Adipocyte (in vitro differentiated cells): ENCODE measurements around the gene SERPINE2.
A peak's percentile ranks its signal among the peaks of the same experiment; 100 is the strongest.

Experiments
- DNase-seq: peaks from one replicate; pipeline ENCODE4 v3.0.0-alpha.2; 2015; ENCODE audit warnings: low read depth
- H3K27me3 ChIP-seq: replicated peaks from 2 replicates; pipeline ENCODE4 v1.7.0; 2013; ENCODE audit warnings: mild to moderate bottlenecking, low read length, moderate library complexity; ENCODE audit not compliant: control insufficient read depth, insufficient read depth
- H3K36me3 ChIP-seq: 2 replicates; pipeline ENCODE4 v1.7.0; 2013; ENCODE audit warnings: low read length, mild to moderate bottlenecking, moderate library complexity; ENCODE audit not compliant: control insufficient read depth, insufficient read depth, severe bottlenecking
- H3K4me1 ChIP-seq: 2 replicates; pipeline ENCODE4 v1.7.0; 2013; ENCODE audit warnings: mild to moderate bottlenecking, low read length, moderate library complexity; ENCODE audit not compliant: control insufficient read depth, insufficient read depth
- H3K4me3 ChIP-seq: 2 replicates; pipeline ENCODE4 v1.7.0; 2013; ENCODE audit warnings: mild to moderate bottlenecking, low read length, moderate library complexity
- H3K9ac ChIP-seq: 2 replicates; pipeline ENCODE4 v1.7.0; 2013; ENCODE audit warnings: mild to moderate bottlenecking, low read length, moderate library complexity
- H3K9me3 ChIP-seq: 2 replicates; pipeline ENCODE4 v1.7.0; 2013; ENCODE audit warnings: mild to moderate bottlenecking, low read length, moderate library complexity; ENCODE audit not compliant: control insufficient read depth

The SERPINE2 gene, protein sequence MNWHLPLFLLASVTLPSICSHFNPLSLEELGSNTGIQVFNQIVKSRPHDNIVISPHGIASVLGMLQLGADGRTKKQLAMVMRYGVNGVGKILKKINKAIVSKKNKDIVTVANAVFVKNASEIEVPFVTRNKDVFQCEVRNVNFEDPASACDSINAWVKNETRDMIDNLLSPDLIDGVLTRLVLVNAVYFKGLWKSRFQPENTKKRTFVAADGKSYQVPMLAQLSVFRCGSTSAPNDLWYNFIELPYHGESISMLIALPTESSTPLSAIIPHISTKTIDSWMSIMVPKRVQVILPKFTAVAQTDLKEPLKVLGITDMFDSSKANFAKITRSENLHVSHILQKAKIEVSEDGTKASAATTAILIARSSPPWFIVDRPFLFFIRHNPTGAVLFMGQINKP

DNA sequence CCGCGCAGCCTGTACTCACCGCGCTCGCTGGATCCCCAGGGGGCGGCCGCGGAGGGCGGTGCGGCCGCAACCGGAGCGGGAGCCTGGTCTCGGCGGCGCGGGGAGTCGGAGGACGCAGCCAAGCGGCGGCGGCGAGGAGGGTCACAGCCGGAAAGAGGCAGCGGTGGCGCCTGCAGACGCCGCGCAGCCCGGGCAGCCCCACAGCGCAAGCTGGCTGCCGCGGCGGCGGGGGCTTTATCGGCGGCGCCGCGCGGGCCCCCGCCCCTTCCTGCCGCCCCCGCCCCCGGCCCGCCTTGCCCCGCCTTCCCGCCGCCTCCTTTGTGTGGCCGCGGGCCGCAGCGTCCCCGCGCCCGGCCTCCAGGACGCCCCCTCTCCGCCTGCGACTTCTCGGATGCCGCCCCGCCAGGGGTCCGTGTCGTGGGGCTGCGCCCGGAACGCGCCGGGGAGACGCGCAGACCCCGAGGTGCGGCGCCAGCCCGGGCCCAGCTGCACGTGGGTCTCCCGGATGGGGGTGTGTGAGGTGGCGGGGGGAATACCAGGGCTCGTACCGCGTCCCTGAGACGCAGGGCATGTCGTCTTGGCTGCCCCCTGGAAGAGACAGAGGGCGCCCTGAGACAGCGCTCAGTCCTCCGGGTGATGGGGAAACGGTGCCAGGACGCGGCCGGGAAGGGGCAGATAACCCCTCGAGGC is at the start of gene SERPINE2:
Gene SERPINE2 (minus strand): TSS at position 207 of the 690 bp plus-strand sequence. CDS start 37,386 bp downstream, outside the sequence.
- no peaks in the 10 kb centered on the region for H3K9me3 ChIP-seq
- DNase-seq = peak; percentile 81
- peaks cover 39% of the 10 kb centered on the region for H3K4me1 ChIP-seq
- H3K9ac ChIP-seq = peak within 1 kb of the TSS; percentile 82
- peak within 1 kb of the TSS; percentile 89 for H3K4me3 ChIP-seq
- H3K36me3 ChIP-seq = no peaks in the 10 kb centered on the region
- H3K27me3 ChIP-seq = no peaks in the 10 kb centered on the region

DNA sequence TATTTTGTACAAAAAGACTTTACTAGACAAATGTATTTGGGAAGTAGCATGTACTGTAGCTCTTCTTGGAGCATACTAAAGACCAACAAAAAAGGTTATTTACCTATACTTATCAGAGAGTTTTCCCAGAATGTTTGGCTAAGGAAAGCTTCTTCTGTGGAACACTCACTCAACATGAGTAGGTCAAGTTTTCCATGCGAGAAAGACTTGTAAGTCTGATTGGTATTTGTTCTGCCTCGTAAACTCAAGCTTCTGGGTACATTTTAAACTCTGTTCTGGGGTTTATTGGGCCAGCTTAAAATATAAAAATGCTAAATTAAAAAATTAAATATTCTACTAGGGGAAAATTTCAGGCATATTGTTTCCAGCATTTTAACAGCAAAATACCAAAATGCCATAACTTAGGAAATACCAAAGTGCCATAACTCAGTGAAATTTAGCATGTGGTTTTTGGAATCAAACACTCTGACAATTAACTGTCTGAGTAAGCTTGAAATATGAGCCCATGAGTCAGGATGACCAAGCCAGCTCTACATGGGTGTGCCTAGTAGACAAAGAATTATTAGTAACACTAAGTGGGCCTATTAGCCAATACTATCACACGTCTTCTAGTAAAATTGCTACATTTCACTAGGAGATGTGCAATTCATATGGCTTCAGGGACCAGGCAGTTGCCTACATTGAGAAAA is 47.3 kb upstream of the SERPINE2 start:
- peak; percentile 90 for DNase-seq
- H3K36me3 ChIP-seq = no peaks in the 10 kb centered on the region
- peak overlapping the region; percentile 61 for H3K9ac ChIP-seq
- H3K4me3 ChIP-seq = peak overlapping the region; percentile 36
- peaks cover 34% of the 10 kb centered on the region for H3K4me1 ChIP-seq
- H3K9me3 ChIP-seq = no peaks in the 10 kb centered on the region
- no peaks in the 10 kb centered on the region for H3K27me3 ChIP-seq

DNA sequence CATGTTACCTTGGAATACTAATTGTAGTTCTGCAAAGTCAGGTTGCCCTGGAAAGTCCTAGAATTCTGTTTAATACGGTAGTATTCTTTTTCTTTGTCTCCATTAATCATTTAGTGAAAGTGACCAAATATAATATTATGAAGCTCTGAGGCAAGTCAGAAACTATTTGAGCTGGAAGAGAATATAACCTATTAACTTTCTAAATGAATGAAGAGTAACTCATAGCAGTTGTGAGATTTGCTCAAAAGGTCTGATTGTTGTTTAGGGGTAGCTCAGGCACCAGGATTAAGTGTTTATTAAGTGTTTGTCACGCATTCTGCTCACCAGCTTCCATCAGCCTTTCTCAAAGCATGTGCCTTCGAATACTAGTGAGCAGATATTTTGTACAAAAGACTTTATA is 46.7 kb upstream of the SERPINE2 start:
- H3K36me3 ChIP-seq = no peaks in the 10 kb centered on the region
- peaks cover 34% of the 10 kb centered on the region for H3K4me1 ChIP-seq
- no peaks in the 10 kb centered on the region for H3K27me3 ChIP-seq
- peak overlapping the region; percentile 36 for H3K4me3 ChIP-seq
- DNase-seq = no peak
- H3K9me3 ChIP-seq = no peaks in the 10 kb centered on the region
- peak overlapping the region; percentile 61 for H3K9ac ChIP-seq

DNA sequence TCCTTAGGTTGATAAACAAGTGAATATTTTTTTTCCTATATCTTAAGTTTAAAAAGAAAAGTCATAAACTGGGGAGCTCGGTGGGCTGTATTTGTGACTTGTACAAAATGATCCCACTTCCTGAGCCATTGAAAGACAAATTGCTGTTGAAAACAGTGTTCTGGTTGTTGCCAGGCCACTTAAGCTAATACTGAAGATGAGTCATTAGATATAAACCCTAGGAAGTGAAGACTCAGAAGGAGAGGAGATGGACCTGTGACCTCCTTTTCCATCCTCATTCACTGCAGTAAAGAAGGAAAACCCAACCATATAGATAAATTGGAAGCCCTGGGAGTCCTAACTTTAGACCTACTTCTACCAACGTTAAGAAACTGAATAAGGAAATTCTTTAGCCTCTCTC is 46.2 kb upstream of the SERPINE2 start:
- Histone ChIP-seq H3K9ac (no peak overlapping the region), H3K27me3 (no peaks in the 10 kb centered on the region), H3K36me3 (no peaks in the 10 kb centered on the region), H3K9me3 (no peaks in the 10 kb centered on the region), H3K4me1 (peaks cover 34% of the 10 kb centered on the region), H3K4me3 (peak overlapping the region; percentile 8)
- peak; percentile 44 for DNase-seq

DNA sequence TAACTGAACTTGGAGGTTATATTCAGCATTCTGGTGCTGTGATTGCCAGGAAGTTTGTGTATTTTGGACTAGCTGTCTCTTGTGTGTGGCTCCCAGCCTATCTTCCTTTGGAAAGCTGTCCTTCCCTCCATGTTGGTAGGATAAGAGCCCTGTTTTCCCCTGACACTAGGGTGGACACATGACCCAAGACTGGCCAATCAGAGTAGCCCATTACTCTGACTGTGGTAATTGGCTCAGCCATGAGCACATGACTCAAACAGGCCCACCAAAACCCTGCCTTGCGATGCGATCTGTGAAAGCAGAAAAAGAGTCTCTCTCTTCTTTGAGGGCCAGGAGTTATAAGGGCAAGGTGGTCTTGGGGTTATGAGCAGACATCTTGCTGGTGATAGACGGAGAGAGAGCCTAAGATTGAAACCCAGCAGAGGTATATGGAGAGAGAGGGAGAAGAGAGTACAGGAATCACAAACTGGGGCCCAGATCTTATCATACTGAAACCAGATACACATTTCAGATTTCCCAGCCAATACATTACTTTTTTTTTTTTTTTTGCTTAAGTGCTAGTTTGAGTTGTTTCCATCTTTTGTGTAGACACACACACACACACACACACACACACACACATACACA is 45.3 kb upstream of the SERPINE2 start:
- Histone ChIP-seq H3K4me3 (peak overlapping the region; percentile 1), H3K9me3 (no peaks in the 10 kb centered on the region), H3K36me3 (no peaks in the 10 kb centered on the region), H3K4me1 (peaks cover 34% of the 10 kb centered on the region), H3K9ac (no peak overlapping the region), H3K27me3 (no peaks in the 10 kb centered on the region)
- DNase-seq = no peak

DNA sequence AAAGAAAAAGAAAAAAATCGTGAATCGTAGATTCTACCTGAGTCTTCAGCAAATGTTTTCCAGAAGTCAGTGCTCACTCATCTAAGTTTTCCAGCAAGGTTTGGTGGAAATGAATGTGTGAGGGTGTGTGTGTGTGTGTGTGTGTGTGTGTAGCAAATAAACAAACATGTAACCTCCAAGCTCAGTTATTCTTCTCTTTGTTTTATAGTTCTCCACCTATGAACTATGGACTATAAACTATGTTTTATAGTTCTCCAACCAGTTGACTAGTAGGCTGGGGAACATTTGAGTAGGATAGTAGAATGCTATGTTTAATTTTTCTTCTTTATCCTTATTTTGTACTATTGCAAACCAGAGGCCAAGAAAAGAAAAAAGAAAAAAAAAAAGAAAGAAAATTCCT is 44.6 kb upstream of the SERPINE2 start:
- Histone ChIP-seq H3K4me1 (peaks cover 34% of the 10 kb centered on the region), H3K4me3 (no peak overlapping the region), H3K27me3 (no peaks in the 10 kb centered on the region), H3K9ac (no peak overlapping the region), H3K9me3 (no peaks in the 10 kb centered on the region), H3K36me3 (no peaks in the 10 kb centered on the region)
- DNase-seq = no peak

DNA sequence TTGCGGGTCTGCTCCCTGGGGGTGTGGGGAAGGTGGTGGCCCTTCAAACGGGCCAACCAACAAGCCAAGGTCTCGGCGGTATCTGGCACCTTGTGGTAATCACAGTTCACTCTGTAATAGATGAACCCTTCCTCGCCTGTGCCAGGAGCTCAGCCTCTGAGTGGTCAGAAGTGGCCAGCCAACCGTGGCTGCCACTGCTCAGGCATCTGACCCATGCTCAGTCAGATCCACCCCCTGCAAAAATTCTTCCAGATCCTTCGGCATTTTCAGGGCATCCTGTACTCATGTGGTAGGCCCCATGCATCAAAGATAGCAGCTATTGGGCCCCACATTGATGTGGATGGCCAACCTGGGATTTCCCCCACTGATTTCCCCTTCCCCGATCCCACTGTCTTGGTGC is 39.6 kb upstream of the SERPINE2 start:
- Histone ChIP-seq H3K9me3 (no peaks in the 10 kb centered on the region), H3K4me3 (no peak overlapping the region), H3K4me1 (no peaks in the 10 kb centered on the region), H3K9ac (no peak overlapping the region), H3K36me3 (no peaks in the 10 kb centered on the region), H3K27me3 (no peaks in the 10 kb centered on the region)
- no peak for DNase-seq

DNA sequence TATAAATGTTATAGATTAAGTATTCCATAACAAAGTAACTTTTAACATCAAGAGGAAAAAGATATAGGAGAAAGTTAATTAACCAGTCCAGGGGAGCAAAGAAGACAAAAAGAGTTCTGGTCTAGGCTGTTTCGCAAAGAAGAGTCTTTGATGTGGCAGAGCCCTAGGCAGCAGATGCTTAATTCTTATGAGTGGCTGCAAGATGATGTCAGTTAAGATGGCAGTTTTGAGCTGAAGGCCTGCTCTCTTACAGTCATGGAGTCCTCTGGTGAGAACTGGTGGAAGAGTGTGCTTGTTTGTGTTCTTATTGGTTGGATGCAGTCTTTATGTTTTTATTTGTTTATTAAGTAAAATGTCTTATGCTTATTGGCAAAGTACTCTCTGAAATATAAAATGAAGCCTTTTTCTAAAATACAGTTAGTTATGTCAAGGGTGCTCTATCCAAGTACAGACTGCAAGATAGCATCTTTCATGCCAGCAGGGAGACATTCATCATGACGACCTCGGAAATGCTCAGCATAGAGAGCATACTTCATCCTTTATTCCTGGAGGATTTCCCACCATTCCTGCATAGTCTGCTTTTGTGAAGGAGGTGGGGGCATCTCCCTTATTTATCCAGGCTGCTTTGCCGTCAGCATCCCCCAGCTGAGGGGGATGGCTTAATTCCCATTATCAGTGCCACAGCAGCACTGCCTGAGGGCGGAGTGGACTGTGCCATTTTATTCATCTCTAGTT is 38.9 kb upstream of the SERPINE2 start:
- peaks cover 4% of the 10 kb centered on the region for H3K4me1 ChIP-seq
- no peak overlapping the region for H3K9ac ChIP-seq
- H3K4me3 ChIP-seq = no peak overlapping the region
- no peaks in the 10 kb centered on the region for H3K36me3 ChIP-seq
- no peak for DNase-seq
- H3K27me3 ChIP-seq = no peaks in the 10 kb centered on the region
- H3K9me3 ChIP-seq = no peaks in the 10 kb centered on the region

DNA sequence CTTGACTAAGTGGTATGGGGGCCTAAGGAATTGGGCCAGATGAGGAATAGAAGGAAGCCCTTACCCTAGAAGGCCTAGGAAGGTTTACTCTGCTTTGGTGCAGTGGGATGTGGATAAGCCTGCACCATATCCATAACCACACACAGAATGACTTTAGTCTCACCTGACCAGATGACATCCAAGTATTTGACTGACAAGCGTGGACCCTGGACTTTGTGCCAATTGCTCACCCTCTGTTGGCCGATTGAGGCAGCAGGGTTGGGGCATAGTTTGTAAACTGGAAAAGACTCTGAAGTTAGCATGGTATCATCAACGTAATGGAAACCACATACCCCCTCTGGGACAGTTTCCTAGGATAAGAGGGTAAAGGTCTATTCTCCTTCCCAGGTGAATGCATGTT is 36.5 kb upstream of the SERPINE2 start:
- Histone ChIP-seq H3K27me3 (no peaks in the 10 kb centered on the region), H3K9me3 (no peaks in the 10 kb centered on the region), H3K4me3 (no peak overlapping the region), H3K36me3 (no peaks in the 10 kb centered on the region), H3K9ac (no peak overlapping the region), H3K4me1 (peaks cover 15% of the 10 kb centered on the region)
- no peak for DNase-seq

DNA sequence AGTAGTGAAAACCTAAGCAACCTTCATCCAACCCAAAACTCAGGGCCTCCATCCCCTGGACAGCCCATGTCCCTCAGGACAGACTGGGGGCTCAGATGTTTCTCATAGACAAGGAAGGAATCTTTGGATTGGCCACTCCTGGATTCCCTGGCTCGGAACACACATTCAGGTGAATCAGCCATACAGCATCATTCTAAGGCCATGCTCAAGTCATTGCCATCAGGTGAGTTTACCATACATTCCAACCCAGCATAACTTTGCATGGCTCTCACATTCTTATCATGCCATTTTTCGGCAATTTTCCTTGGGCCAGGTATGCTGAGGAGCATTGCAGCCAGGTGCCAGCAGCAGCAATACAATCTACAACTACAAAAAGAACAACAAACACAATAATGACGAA is 34.6 kb upstream of the SERPINE2 start:
- H3K27me3 ChIP-seq = no peaks in the 10 kb centered on the region
- no peak overlapping the region for H3K9ac ChIP-seq
- peaks cover 23% of the 10 kb centered on the region for H3K4me1 ChIP-seq
- no peaks in the 10 kb centered on the region for H3K36me3 ChIP-seq
- no peak overlapping the region for H3K4me3 ChIP-seq
- no peaks in the 10 kb centered on the region for H3K9me3 ChIP-seq
- no peak for DNase-seq
